Neural cell (in vitro differentiated cells): Measurements from ENCODE around the gene CAVIN1. TPM values are rescaled to one million over a fixed set of nuclear protein-coding genes. Genes with fewer than 3 reads are reported as not detected.
"Not testable (repeated sequence)": the region's sequence is repeated elsewhere in the genome, so short reads cannot be mapped to it uniquely, and the experiment has no call there.

Experiments used
- H2AFZ ChIP-seq: fragments of 200-600, 300-800 bp; sonication (generic), shearing (Covaris generic); 2 replicates; pipeline ENCODE4 v1.6.0; 2014; ENCODE audit warnings: low read depth, mild to moderate bottlenecking, antibody characterized with exemption, low read length, moderate library complexity
- H3F3A ChIP-seq: fragments of 200-600 bp; shearing (Covaris generic); 2 replicates; pipeline ENCODE4 v1.6.1; 2016; ENCODE audit warnings: mild to moderate bottlenecking, moderate library complexity, mixed read lengths, antibody characterized with exemption, low read length; ENCODE audit not compliant: insufficient read depth, poor library complexity, severe bottlenecking
- H3K27ac ChIP-seq: fragments of 200-600, 300-800 bp; sonication (generic), shearing (Covaris generic); 2 replicates; pipeline ENCODE4 v1.5.1; 2014; ENCODE audit warnings: mild to moderate bottlenecking, low read length, moderate library complexity
- H3K27me3 ChIP-seq: fragments of 300-800, 200-600 bp; sonication (generic), shearing (Covaris generic); 2 replicates; pipeline ENCODE4 v1.6.0; 2014; ENCODE audit warnings: mild to moderate bottlenecking, low read depth, low read length, moderate library complexity; ENCODE audit not compliant: insufficient read depth
- H3K36me3 ChIP-seq: fragments of 300-800, 200-600 bp; sonication (generic), shearing (Covaris generic); 2 replicates; pipeline ENCODE4 v1.5.1; 2014; ENCODE audit warnings: mild to moderate bottlenecking, antibody characterized with exemption, low read length, moderate library complexity; ENCODE audit not compliant: insufficient read depth
- H3K4me2 ChIP-seq: fragments of 300-800, 200-600 bp; sonication (generic), shearing (Covaris generic); 2 replicates; pipeline ENCODE4 v1.6.0; 2014; ENCODE audit warnings: mild to moderate bottlenecking, low read length
- H3K4me3 ChIP-seq: fragments of 300-800, 200-600 bp; sonication (generic), shearing (Covaris generic); 2 replicates; pipeline ENCODE4 v1.5.1; 2014; ENCODE audit warnings: mild to moderate bottlenecking, low read length, moderate library complexity
- H3K79me2 ChIP-seq: fragments of 200-600 bp; shearing (Covaris generic); replicated peaks from 2 replicates; pipeline ENCODE4 v1.6.0; 2014; ENCODE audit warnings: mild to moderate bottlenecking, low read length, moderate library complexity; ENCODE audit not compliant: insufficient read depth
- H3K9ac ChIP-seq: fragments of 300-800, 200-600 bp; sonication (generic), shearing (Covaris generic); 2 replicates; pipeline ENCODE4 v1.6.1; 2016; ENCODE audit warnings: mild to moderate bottlenecking, low read length, mixed read lengths
- H3K9me2 ChIP-seq: fragments of 200-600 bp; shearing (Covaris generic); 2 replicates; pipeline ENCODE4 v1.6.1; 2016; ENCODE audit warnings: mild to moderate bottlenecking, low read length, mixed read lengths; ENCODE audit not compliant: insufficient read depth
- H3K9me3 ChIP-seq: fragments of 200-600, 300-800 bp; sonication (generic), shearing (Covaris generic); 2 replicates; pipeline ENCODE4 v1.6.1; 2016; ENCODE audit warnings: mild to moderate bottlenecking, mixed run types, low read length, moderate library complexity, mixed read lengths
- H4K20me1 ChIP-seq: fragments of 200-600 bp; shearing (Covaris generic); 2 replicates; pipeline ENCODE4 v1.6.1; 2016; ENCODE audit warnings: mild to moderate bottlenecking, mixed run types; ENCODE audit not compliant: insufficient read depth
- CTCF ChIP-seq: fragments of 450-650 bp; IDR thresholded peaks from 2 replicates; pipeline ENCODE4 v1.5.1; 2014; ENCODE audit warnings: antibody characterized with exemption, mild to moderate bottlenecking, moderate library complexity; ENCODE audit not compliant: poor library complexity, severe bottlenecking
- EP300 ChIP-seq: fragments of 450-650 bp; conservative IDR thresholded peaks from 2 replicates; pipeline ENCODE4 v1.6.1; 2014; ENCODE audit warnings: antibody characterized with exemption, mild to moderate bottlenecking, moderate library complexity; ENCODE audit not compliant: poor library complexity, severe bottlenecking
- EZH2 ChIP-seq: fragments of 200-600, 300-800 bp; shearing (Covaris generic), sonication (generic); IDR thresholded peaks from 2 replicates; pipeline ENCODE4 v1.6.1; 2014; ENCODE audit warnings: antibody characterized with exemption, low read length, borderline replicate concordance, mild to moderate bottlenecking; ENCODE audit not compliant: insufficient read depth, poor library complexity, severe bottlenecking
- MXI1 ChIP-seq: fragments of 450-650 bp; conservative IDR thresholded peaks from 2 replicates; pipeline ENCODE4 v1.6.1; 2014; ENCODE audit warnings: antibody characterized with exemption, mild to moderate bottlenecking; ENCODE audit not compliant: poor library complexity, severe bottlenecking
- POLR2AphosphoS5 ChIP-seq: IDR thresholded peaks from 2 replicates; pipeline ENCODE4 v1.6.1; 2012
- RAD21 ChIP-seq: fragments of 450-650 bp; conservative IDR thresholded peaks from 2 replicates; pipeline ENCODE4 v1.6.1; 2014; ENCODE audit warnings: antibody characterized with exemption, mild to moderate bottlenecking, moderate library complexity
- REST ChIP-seq: IDR thresholded peaks from 2 replicates; pipeline ENCODE4 v1.6.1; 2012; ENCODE audit warnings: borderline replicate concordance
- SMC3 ChIP-seq: fragments of 450-650 bp; conservative IDR thresholded peaks from 2 replicates; pipeline ENCODE4 v1.6.1; 2014; ENCODE audit warnings: antibody characterized with exemption, mild to moderate bottlenecking, moderate library complexity; ENCODE audit not compliant: poor library complexity
- polyA plus RNA-seq: library from polyadenylated mRNA; depleted of rRNA; stranded (reverse); fragments of >200 nt; gene quantifications from 2 replicates; pipeline ENCODE4 v1.2.3, GENCODE V29; 2014

The CAVIN1 gene
- polyA plus RNA-seq, 1 donor from 2014 or later = 0.07 TPM

GRCh38 chr17:42417981-42418380 is 5.1 kb downstream of the CAVIN1 start:
- H3K27ac ChIP-seq, H3K4me3 ChIP-seq, H3K9me3 ChIP-seq, H3K4me2 ChIP-seq, H3K36me3 ChIP-seq, H3K9ac ChIP-seq, H3F3A ChIP-seq, H2AFZ ChIP-seq, H3K79me2 ChIP-seq, H4K20me1 ChIP-seq, H3K9me2 ChIP-seq: not testable (repeated sequence)
- peaks cover 35% of the 10 kb centered on the region for H3K27me3 ChIP-seq

GRCh38 chr17:42414704-42415409 is 8.2 kb downstream of the CAVIN1 start:
- no peaks in the 10 kb centered on the region for H3K79me2 ChIP-seq
- no peaks in the 10 kb centered on the region for H3F3A ChIP-seq
- no peaks in the 10 kb centered on the region for H3K36me3 ChIP-seq

More at GRCh38 chr17:42414704-42415409, 8.2 kb downstream of the CAVIN1 start:
- H2AFZ ChIP-seq = no peak overlapping the region
- H3K9me3 ChIP-seq = no peaks in the 10 kb centered on the region
- H3K4me3 ChIP-seq = no peak overlapping the region
- no peaks in the 10 kb centered on the region for H4K20me1 ChIP-seq
- no peak overlapping the region for H3K27ac ChIP-seq
- no peak overlapping the region for H3K4me2 ChIP-seq
- no peaks in the 10 kb centered on the region for H3K9me2 ChIP-seq
- H3K27me3 ChIP-seq = peaks cover 3% of the 10 kb centered on the region
- H3K9ac ChIP-seq = no peak overlapping the region
- no peak for TF ChIP-seq CTCF
- TF ChIP-seq POLR2AphosphoS5 = no peak
- TF ChIP-seq SMC3 = no peak
- no peak for TF ChIP-seq RAD21
- no peak for TF ChIP-seq REST
- TF ChIP-seq MXI1 = no peak
- TF ChIP-seq EP300 = no peak
- no peak for TF ChIP-seq EZH2
